ENCODE data around the gene ZMYM4. TPM values are rescaled to one million over a fixed set of nuclear protein-coding genes. Genes with fewer than 3 reads are reported as not detected.
"Not testable (repeated sequence)": the region's sequence is repeated elsewhere in the genome, so short reads cannot be mapped to it uniquely, and the experiment has no call there.

Gene ZMYM4
- total RNA-seq, 2 experiments from 2014 or later = 37.0 to 39.9 TPM

- DNase-seq (no peak), ATAC-seq (ENCODE audit: poor library complexity) (no peak)
- no peak overlapping the region for H3K27ac Mint-ChIP-seq
- H3K27ac ChIP-seq (ENCODE audit: low read depth in 1 of 2, low read length in 2 of 2) = no peak overlapping the region
- no peaks in the 10 kb centered on the region for H3K4me1 Mint-ChIP-seq (ENCODE audit: low read depth)
- H3K27me3 Mint-ChIP-seq = no peaks in the 10 kb centered on the region
- H3K4me1 ChIP-seq (ENCODE audit: insufficient read depth, low read length) = no peaks in the 10 kb centered on the region
- ChIA-PET CTCF (interaction anchor here (0.6 kb wide), 1 partner anchor 180 kb away, joined by 3 read pairs; no protein-coding TSS in a partner anchor), POLR2A (interaction anchor here (1.1 kb wide), 1 partner anchor 11 kb away, joined by 3 read pairs; no protein-coding TSS in a partner anchor)
- intact Hi-C loops (cut with DNase I, micrococcal nuclease) = no loop called here
- no peak overlapping the region for H3K4me3 Mint-ChIP-seq
- H3K4me3 ChIP-seq (ENCODE audit: low read length) = no peak overlapping the region
- H3K9me3 Mint-ChIP-seq = no peaks in the 10 kb centered on the region
- H3K36me3 Mint-ChIP-seq (ENCODE audit: low read depth) = no peaks in the 10 kb centered on the region
- no peaks in the 10 kb centered on the region for H3K27me3 ChIP-seq (ENCODE audit: control insufficient read depth in 1 of 2, insufficient read depth in 2 of 2, low read length in 2 of 2)
- no peak for TF ChIP-seq CTCF (IDR thresholded peaks at IDR 0.05)
- H3K9me3 ChIP-seq (ENCODE audit: control insufficient read depth in 1 of 2, insufficient read depth in 1 of 2, low read length in 2 of 2) = no peaks in the 10 kb centered on the region
- no peaks in the 10 kb centered on the region for H3K36me3 ChIP-seq (ENCODE audit: insufficient read depth, low read length)
These were observed 37.2 kb upstream of the ZMYM4 start for GRCh38 chr1:35231287-35231686.

GRCh38 chr1:35236772-35237171, 31.7 kb upstream of the ZMYM4 start:
- CTCF ChIA-PET; H3K36me3 Mint-ChIP-seq (ENCODE audit: low read depth); DNase-seq; intact Hi-C loops (cut with DNase I, micrococcal nuclease); H3K9me3 ChIP-seq (ENCODE audit: control insufficient read depth in 1 of 2, insufficient read depth in 1 of 2, low read length in 2 of 2); H3K27me3 ChIP-seq (ENCODE audit: control insufficient read depth in 1 of 2, insufficient read depth in 2 of 2, low read length in 2 of 2); POLR2A ChIA-PET; H3K4me3 ChIP-seq (ENCODE audit: low read length); H3K27ac ChIP-seq (ENCODE audit: low read depth in 1 of 2, low read length in 2 of 2); H3K4me1 Mint-ChIP-seq (ENCODE audit: low read depth); ATAC-seq (ENCODE audit: poor library complexity); H3K4me3 Mint-ChIP-seq; H3K36me3 ChIP-seq (ENCODE audit: insufficient read depth, low read length); H3K4me1 ChIP-seq (ENCODE audit: insufficient read depth, low read length); H3K27ac Mint-ChIP-seq; H3K9me3 Mint-ChIP-seq; H3K27me3 Mint-ChIP-seq: not testable (repeated sequence)

- H3K4me3 ChIP-seq (ENCODE audit: low read length) = no peak overlapping the region
- no peak for TF ChIP-seq CTCF (IDR thresholded peaks at IDR 0.05)
- ATAC-seq (ENCODE audit: poor library complexity) (no peak), DNase-seq (peak in 2 of 14 experiments; percentile 29 to 31)
- H3K27ac ChIP-seq (ENCODE audit: low read depth in 1 of 2, low read length in 2 of 2) = no peak overlapping the region
- H3K9me3 ChIP-seq (ENCODE audit: control insufficient read depth in 1 of 2, insufficient read depth in 1 of 2, low read length in 2 of 2) = no peaks in the 10 kb centered on the region
- no peaks in the 10 kb centered on the region for H3K4me1 Mint-ChIP-seq (ENCODE audit: low read depth)
- intact Hi-C loops (cut with DNase I, micrococcal nuclease) = no loop called here
- no peaks in the 10 kb centered on the region for H3K27me3 ChIP-seq (ENCODE audit: control insufficient read depth in 1 of 2, insufficient read depth in 2 of 2, low read length in 2 of 2)
- H3K36me3 Mint-ChIP-seq (ENCODE audit: low read depth) = no peaks in the 10 kb centered on the region
- no peak overlapping the region for H3K27ac Mint-ChIP-seq
- no peaks in the 10 kb centered on the region for H3K36me3 ChIP-seq (ENCODE audit: insufficient read depth, low read length)
- no peaks in the 10 kb centered on the region for H3K4me1 ChIP-seq (ENCODE audit: insufficient read depth, low read length)
- H3K9me3 Mint-ChIP-seq = no peaks in the 10 kb centered on the region
- no peaks in the 10 kb centered on the region for H3K27me3 Mint-ChIP-seq
- ChIA-PET POLR2A (interaction anchor here (0.9 kb wide), 1 partner anchor 24 kb away, joined by 3 read pairs; no protein-coding TSS in a partner anchor), CTCF (no interaction called here)
- H3K4me3 Mint-ChIP-seq = no peak overlapping the region
These were observed 24.8 kb upstream of the ZMYM4 start for GRCh38 chr1:35243691-35244090.

- ATAC-seq (ENCODE audit: poor library complexity) (no peak), DNase-seq (no peak)
- no peak for TF ChIP-seq CTCF (IDR thresholded peaks at IDR 0.05)
- POLR2A ChIA-PET = no interaction called here
- Histone ChIP-seq H3K27ac (ENCODE audit: low read depth in 1 of 2, low read length in 2 of 2) (no peak overlapping the region), H3K9me3 (ENCODE audit: control insufficient read depth in 1 of 2, insufficient read depth in 1 of 2, low read length in 2 of 2) (no peaks in the 10 kb centered on the region), H3K36me3 (ENCODE audit: insufficient read depth, low read length) (no peaks in the 10 kb centered on the region), H3K4me1 (ENCODE audit: insufficient read depth, low read length) (no peaks in the 10 kb centered on the region), H3K4me3 (ENCODE audit: low read length) (no peak overlapping the region), H3K27me3 (ENCODE audit: control insufficient read depth in 1 of 2, insufficient read depth in 2 of 2, low read length in 2 of 2) (no peaks in the 10 kb centered on the region)
- H3K27ac Mint-ChIP-seq = no peak overlapping the region
- no peaks in the 10 kb centered on the region for H3K36me3 Mint-ChIP-seq (ENCODE audit: low read depth)
- H3K9me3 Mint-ChIP-seq = no peaks in the 10 kb centered on the region
- no peak overlapping the region for H3K4me3 Mint-ChIP-seq
- CTCF ChIA-PET = interaction anchor here (0.7 kb wide), 1 partner anchor 354 kb away, joined by 3 read pairs; no protein-coding TSS in a partner anchor
- H3K4me1 Mint-ChIP-seq (ENCODE audit: low read depth) = no peaks in the 10 kb centered on the region
- peaks cover 5% of the 10 kb centered on the region for H3K27me3 Mint-ChIP-seq
- intact Hi-C loops (cut with DNase I, micrococcal nuclease) = no loop called here
These were observed 21.3 kb upstream of the ZMYM4 start for GRCh38 chr1:35247256-35247655.

Data from CD4-positive, alpha-beta T cell (primary cell).